Smooth muscle cell (in vitro differentiated cells): ENCODE data around the gene CKAP2L. TPM values are rescaled to one million over a fixed set of nuclear protein-coding genes. Genes with fewer than 3 reads are reported as not detected.

Source experiments
- DNase-seq: peaks from one replicate; lab custom pipeline; 2025; ENCODE audit not compliant: unreplicated experiment; lab: John Stamatoyannopoulos, UW
- H2AFZ ChIP-seq: fragments of 200-600 bp; sonication (generic); 2 replicates; pipeline ENCODE4 v1.6.0; 2016; ENCODE audit warnings: antibody characterized with exemption, low read depth, mild to moderate bottlenecking
- H3F3A ChIP-seq: fragments of 200-600 bp; sonication (generic); 2 replicates; pipeline ENCODE4 v1.6.0; 2017; ENCODE audit warnings: antibody characterized with exemption, low read depth
- H3K27ac ChIP-seq: fragments of 200-600 bp; sonication (generic); 2 replicates; pipeline ENCODE4 v1.5.1; 2016; ENCODE audit warnings: low read depth, mild to moderate bottlenecking
- H3K27me3 ChIP-seq: fragments of 200-600 bp; sonication (generic); 2 replicates; pipeline ENCODE4 v1.6.1; 2016; ENCODE audit warnings: low read depth, mild to moderate bottlenecking
- H3K36me3 ChIP-seq: fragments of 200-600 bp; sonication (generic); 2 replicates; pipeline ENCODE4 v1.5.1; 2016; ENCODE audit warnings: low read depth
- H3K4me1 ChIP-seq: fragments of 200-600 bp; sonication (generic); 2 replicates; pipeline ENCODE4 v1.5.1; 2016; ENCODE audit warnings: low read depth
- H3K4me2 ChIP-seq: fragments of 200-600 bp; sonication (generic); 2 replicates; pipeline ENCODE4 v1.6.0; 2016; ENCODE audit warnings: mild to moderate bottlenecking
- H3K4me3 ChIP-seq: fragments of 200-600 bp; sonication (generic); 2 replicates; pipeline ENCODE4 v1.5.1; 2016; ENCODE audit warnings: mild to moderate bottlenecking
- H3K79me2 ChIP-seq: fragments of 200-600 bp; sonication (generic); 2 replicates; pipeline ENCODE4 v1.6.0; 2016; ENCODE audit warnings: low read depth, mild to moderate bottlenecking
- H3K9ac ChIP-seq: fragments of 200-600 bp; sonication (generic); 2 replicates; pipeline ENCODE4 v1.6.0; 2016; ENCODE audit warnings: low read depth
- H3K9me3 ChIP-seq: fragments of 200-600 bp; sonication (generic); replicated peaks from 2 replicates; pipeline ENCODE4 v1.5.1; 2016; ENCODE audit warnings: low read depth
- H4K20me1 ChIP-seq: fragments of 200-600 bp; sonication (generic); 2 replicates; pipeline ENCODE4 v1.6.0; 2016; ENCODE audit warnings: low read depth
- CTCF ChIP-seq: fragments of 200-600 bp; sonication (generic); IDR thresholded peaks from 2 replicates; pipeline ENCODE4 v1.5.1; 2017; ENCODE audit warnings: borderline replicate concordance, mild to moderate bottlenecking, antibody characterized with exemption; ENCODE audit not compliant: insufficient read depth, poor library complexity, severe bottlenecking
- WGBS: methylation state at CpG from one replicate; pipeline ENCODE4 v1.1.7; 2016; ENCODE audit warnings: low lambda C conversion rate; 5-methylcytosine and 5-hydroxymethylcytosine counted together
- polyA plus RNA-seq: library from polyadenylated mRNA; unstranded; fragments of >200 nt; fragmentation: Nextera tagmentation; extraction: Ambion mirVana; gene quantifications from 2 replicates; pipeline ENCODE4 v1.2.1, GENCODE V29; 2016
- total RNA-seq: library from RNA; depleted of rRNA; stranded (reverse); fragments of >200 nt; gene quantifications from 2 replicates; pipeline ENCODE4 v1.2.3, GENCODE V29; 2014

CKAP2L gene
- total and polyA plus RNA-seq, 2 experiments from 2014 or later, result 6.6 to 16.7 TPM

GRCh38 chr2:112693596-112693995 lies 70.8 kb downstream of the CKAP2L start:
- 96% methylated on average over 9 of the region's 9 CpGs for WGBS
- no peak for DNase-seq
- no peak overlapping the region for H2AFZ ChIP-seq

GRCh38 chr2:112692918-112693317 lies 71.5 kb downstream of the CKAP2L start:
- H3K4me2 ChIP-seq, result peak overlapping the region; percentile 45
- H3K4me1 ChIP-seq, result no peaks in the 10 kb centered on the region
- DNase-seq, result no peak
- H3K9me3 ChIP-seq, result no peaks in the 10 kb centered on the region
- H3K9ac ChIP-seq, result peak overlapping the region; percentile 86
- H3K27ac ChIP-seq, result peak overlapping the region; percentile 91
- TF ChIP-seq CTCF, result no peak
- H3K27me3 ChIP-seq, result no peaks in the 10 kb centered on the region
- 88% methylated on average over 1 of the region's 1 CpG for WGBS
- H3K79me2 ChIP-seq, result no peaks in the 10 kb centered on the region
- peaks cover 5% of the 10 kb centered on the region for H3F3A ChIP-seq
- no peaks in the 10 kb centered on the region for H4K20me1 ChIP-seq
- no peak overlapping the region for H2AFZ ChIP-seq
- no peak overlapping the region for H3K4me3 ChIP-seq
- H3K36me3 ChIP-seq, result no peaks in the 10 kb centered on the region

More at GRCh38 chr2:112693596-112693995, 70.8 kb downstream of the CKAP2L start:
- no peak overlapping the region for H3K4me3 ChIP-seq
- H3K9ac ChIP-seq, result peak overlapping the region; percentile 86
- no peaks in the 10 kb centered on the region for H3K36me3 ChIP-seq
- no peak overlapping the region for H3K4me2 ChIP-seq
- no peaks in the 10 kb centered on the region for H4K20me1 ChIP-seq
- peak overlapping the region; percentile 91 for H3K27ac ChIP-seq
- H3K27me3 ChIP-seq, result no peaks in the 10 kb centered on the region
- H3K4me1 ChIP-seq, result no peaks in the 10 kb centered on the region
- TF ChIP-seq CTCF, result no peak
- no peaks in the 10 kb centered on the region for H3K79me2 ChIP-seq
- H3F3A ChIP-seq, result peaks cover 5% of the 10 kb centered on the region
- H3K9me3 ChIP-seq, result no peaks in the 10 kb centered on the region

GRCh38 chr2:112692495-112692911 lies 71.9 kb downstream of the CKAP2L start:
- DNase-seq, result no peak
- H3K4me3 ChIP-seq, result no peak overlapping the region
- H3K9ac ChIP-seq, result peak overlapping the region; percentile 86
- H3K79me2 ChIP-seq, result no peaks in the 10 kb centered on the region
- H4K20me1 ChIP-seq, result no peaks in the 10 kb centered on the region
- no peaks in the 10 kb centered on the region for H3K36me3 ChIP-seq
- H3K27me3 ChIP-seq, result no peaks in the 10 kb centered on the region
- peak overlapping the region; percentile 45 for H3K4me2 ChIP-seq
- peaks cover 5% of the 10 kb centered on the region for H3F3A ChIP-seq
- no peak for TF ChIP-seq CTCF
- peak overlapping the region; percentile 91 for H3K27ac ChIP-seq
- no peaks in the 10 kb centered on the region for H3K9me3 ChIP-seq
- 4% methylated on average over 5 of the region's 5 CpGs for WGBS
- no peak overlapping the region for H2AFZ ChIP-seq
- H3K4me1 ChIP-seq, result no peaks in the 10 kb centered on the region

GRCh38 chr2:112691881-112692281 lies 72.5 kb downstream of the CKAP2L start:
- Histone ChIP-seq H3K4me2 (no peak overlapping the region), H3K36me3 (no peaks in the 10 kb centered on the region), H3K9me3 (no peaks in the 10 kb centered on the region), H3K4me3 (no peak overlapping the region), H3K9ac (peak overlapping the region; percentile 25), H2AFZ (no peak overlapping the region), H3K4me1 (no peaks in the 10 kb centered on the region), H3K79me2 (no peaks in the 10 kb centered on the region), H3K27ac (peak overlapping the region; percentile 91), H3K27me3 (no peaks in the 10 kb centered on the region), H3F3A (peaks cover 5% of the 10 kb centered on the region), H4K20me1 (no peaks in the 10 kb centered on the region)
- TF ChIP-seq CTCF, result no peak
- 69% methylated on average over 4 of the region's 4 CpGs for WGBS
- DNase-seq, result no peak
